ENCODE measurements around the gene AMMECR1L.
A peak's percentile ranks its signal among the peaks of the same experiment; 100 is the strongest.
"Not testable (repeated sequence)": the region's sequence is repeated elsewhere in the genome, so short reads cannot be mapped to it uniquely, and the experiment has no call there.

Gene AMMECR1L

DNA sequence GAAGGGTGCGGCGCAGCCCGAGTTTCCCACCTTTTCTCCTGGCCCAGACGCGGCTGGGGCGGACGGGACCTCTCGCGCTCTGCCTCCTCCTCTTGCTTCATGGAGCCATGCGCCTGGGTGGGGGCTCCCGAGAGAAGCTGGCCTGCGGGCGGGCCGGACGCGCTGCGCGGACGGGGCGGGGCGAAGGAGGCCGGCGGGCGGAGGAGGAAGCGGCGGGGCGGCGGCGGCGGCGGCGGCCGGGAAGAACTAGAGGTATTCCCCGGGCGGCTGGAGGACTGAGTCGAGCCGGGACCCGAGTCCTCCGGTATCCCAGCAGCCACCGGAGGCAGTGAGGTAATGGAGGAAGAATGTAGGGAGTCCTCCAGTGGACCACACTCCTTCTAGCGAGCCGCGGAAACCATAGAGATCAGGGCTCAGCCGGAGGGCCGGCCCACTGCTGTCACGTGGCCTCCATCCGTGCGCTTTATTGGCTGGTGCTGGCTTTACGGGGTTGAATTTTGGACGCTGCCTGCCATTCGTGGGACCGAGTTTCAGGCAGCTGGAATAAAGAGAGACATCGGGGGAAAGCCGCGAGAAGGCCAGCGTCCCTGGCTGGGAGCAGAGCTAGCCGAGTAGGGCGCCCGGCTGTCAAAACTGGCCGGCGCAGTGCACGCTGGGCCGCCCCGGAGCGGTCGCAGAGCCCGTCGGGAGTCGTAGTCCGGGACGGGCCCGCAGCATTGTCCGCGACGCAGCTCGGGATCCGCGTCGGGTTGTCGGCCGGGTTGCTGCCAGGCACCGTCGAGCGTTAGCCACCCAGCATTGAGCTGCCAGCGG is at the start of gene AMMECR1L:
AMMECR1L (minus strand) TSS at position 177 of the 813 bp plus-strand sequence. CDS start 11,722 bp downstream, outside the sequence.
- peak; percentile 27 for DNase-seq

DNA sequence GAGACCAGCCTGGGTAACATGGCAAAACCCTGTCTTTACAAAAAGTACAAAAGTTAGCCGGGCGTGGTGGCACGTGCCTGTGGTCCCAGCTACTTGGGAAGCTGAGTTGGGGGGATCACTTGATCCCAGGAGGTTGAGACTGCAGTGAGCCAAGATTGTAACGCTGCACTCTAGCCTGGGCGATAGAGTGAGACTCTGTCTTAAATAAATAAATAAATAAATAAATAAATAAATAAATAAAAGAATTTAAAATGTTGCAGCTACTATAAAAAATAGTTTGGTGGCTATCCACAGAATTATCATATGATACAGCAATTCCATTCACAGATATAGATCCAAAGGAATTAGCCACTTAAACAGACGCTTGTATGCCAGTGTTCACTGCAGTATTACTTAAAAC is 49.6 kb upstream of the AMMECR1L start:
- DNase-seq = no peak

DNA sequence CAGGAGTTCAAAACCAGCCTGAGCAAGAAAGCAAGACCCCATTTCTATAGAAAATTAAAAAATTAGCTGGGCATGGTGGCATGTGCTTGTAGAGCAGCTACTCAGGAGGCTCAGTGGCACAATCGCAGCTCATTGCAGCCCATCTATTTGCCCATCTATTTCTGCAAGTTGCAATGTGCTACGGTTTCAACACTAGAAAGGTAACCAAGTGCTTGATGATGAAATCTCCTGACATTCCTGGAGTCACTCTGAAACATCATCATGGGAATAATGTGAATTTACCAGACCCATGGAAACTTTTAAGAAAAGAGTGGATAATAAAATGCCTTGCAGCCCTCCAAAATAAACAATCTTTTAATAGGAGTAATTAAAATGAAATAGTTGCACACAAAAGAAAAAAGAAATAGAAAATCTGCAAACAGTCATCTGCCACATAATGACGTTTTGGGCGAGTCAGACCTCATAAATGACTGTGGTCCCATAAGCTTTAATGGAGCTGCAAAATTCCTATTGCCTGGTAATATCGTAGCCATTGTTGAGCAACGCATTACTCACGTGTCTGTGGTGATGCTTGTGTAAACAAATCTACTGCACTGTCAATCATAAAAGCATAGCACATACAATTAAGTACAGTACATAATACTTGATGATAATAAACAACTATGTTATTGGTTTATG is 46.6 kb upstream of the AMMECR1L start:
- peak; percentile 18 for DNase-seq

DNA sequence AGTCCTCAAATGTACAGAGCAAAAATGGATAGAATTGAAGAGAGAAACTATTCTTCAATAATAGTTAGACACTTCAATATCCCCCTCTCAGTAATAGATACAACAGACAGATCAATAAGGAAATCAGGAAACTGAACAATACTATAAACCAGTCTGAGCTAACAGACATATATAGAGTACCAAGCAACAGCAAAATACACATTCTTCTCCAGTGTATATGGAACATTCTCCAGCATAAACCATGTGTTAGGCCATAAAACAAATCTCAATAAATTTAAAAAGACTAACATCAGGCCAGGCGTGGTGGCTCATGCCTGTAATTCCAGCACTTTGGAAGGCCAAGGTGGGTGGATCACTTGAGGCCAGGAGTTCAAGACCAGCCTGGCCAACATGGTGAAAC is 43.7 kb upstream of the AMMECR1L start:
- DNase-seq = no peak

DNA sequence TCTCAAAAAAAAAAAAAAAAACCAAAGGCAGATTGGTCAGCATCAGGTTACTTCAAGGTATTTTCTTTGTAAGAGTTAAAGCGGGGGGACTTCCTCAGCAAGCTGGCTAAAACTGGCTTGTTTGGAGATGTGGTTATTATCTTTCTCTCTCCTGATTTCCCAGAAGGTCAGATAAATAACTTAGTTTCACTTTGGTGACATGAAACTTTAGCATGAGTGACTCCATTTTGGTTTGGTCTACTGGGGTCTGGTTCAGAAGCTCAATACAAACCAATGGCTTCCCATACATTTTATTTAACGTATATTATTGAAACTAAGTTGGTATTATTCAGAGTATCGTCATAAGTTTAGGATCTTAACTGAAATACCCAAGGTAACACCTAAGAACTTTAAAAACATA is 41.6 kb upstream of the AMMECR1L start:
- no peak for DNase-seq

DNA sequence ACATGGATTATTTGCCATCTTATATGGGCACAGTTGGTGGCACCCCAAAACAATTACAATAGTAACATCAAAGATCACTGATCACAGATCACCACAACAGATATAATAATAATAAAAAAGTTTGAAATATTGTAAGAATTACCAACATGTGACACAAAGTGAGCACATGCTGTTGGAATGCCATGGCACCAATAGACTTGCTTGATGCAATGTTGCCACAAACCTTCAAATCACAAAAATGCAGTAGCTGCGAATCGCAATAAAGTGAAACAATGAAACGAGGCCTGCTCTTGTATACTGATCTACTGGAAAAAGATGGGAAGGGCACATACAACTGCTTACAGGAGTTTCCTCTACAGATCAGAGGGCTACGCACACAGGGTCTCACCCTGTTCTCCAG is 32.2 kb upstream of the AMMECR1L start:
- no peak for DNase-seq

DNA sequence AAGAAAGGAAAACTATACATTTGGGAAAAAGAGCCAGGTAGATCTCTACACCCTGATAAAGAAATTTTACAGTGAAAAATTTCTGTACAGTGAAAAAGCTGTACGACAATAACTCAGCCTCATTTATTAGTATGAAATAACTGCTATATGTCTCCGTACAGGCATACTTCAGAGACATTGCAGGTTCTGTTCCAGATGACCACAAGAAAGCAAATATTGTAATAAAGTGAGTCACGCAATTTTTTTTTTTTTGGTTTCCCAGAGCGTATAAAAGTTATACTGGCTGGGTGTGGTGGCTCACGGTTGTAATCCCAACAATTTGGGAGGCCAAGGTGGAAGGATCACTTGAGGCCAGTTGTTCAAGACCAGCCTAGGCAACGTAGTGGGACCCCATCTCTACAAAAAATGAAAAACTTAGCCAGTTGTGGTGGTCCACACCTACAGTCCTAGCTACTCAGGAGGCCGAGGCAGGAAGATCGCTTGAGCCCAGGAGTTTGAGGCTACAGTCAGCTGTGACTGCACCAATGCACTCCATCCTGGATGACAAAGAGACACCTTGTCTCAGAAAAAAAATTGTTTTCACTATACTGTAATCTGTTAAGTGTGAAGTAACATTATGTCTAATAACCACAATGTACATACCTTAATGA is 28.2 kb upstream of the AMMECR1L start:
- no peak for DNase-seq

DNA sequence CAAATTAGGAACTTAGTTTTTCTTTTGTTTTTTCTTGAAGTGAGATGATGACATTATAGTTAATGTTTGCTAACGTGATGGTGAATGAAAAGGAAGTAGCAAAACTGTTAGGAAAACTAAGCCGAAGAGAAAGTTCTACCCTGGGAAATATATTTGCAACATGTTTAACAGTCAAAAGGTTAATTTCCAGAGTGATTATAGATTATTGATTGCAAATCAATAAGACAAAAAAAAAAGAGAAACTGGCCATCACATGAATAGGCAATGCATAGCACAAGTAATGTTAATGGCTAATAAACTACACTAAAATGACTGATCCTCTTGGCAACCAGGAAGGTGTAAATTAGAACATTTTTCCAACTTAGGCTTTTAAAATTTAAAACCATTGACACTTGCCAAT is 26.0 kb upstream of the AMMECR1L start:
- DNase-seq = no peak

DNA sequence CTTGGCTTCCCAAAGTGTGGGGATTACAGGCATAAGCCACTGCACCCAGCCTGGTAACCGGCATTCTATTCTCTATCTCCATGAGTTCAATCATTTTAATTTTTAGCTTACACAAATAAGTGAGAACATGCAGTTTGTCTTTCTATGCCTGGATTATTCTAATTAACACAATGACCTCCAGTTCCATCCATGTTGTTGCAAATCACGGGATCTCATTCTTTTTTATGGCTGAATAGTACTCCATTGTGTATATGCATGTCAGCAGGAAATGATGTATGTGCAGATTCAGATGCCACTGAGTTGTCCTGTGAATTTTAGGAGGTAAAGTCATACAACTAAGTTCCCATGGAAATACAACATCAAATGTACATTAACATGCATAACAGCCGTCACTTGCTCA is 24.7 kb upstream of the AMMECR1L start:
- no peak for DNase-seq

DNA sequence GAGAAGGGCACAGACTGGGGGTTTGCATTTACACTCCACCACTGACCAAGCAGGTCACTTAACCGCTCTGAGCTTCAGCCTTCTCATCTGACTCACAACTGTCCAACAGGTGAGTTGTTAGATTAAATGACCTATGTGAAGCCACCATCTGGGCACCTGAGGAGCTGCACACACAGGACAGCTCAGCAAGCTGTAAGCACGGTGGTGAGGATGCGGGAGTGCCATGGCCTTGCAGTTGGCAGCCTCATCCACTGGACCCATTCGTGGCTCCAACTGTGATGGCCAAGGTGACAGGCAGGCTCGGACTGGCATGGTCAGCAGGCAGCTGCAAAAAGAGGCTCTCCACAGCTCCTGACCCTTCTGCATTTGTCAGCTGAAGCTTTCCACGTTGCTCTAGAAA is 23.3 kb upstream of the AMMECR1L start:
- no peak for DNase-seq

DNA sequence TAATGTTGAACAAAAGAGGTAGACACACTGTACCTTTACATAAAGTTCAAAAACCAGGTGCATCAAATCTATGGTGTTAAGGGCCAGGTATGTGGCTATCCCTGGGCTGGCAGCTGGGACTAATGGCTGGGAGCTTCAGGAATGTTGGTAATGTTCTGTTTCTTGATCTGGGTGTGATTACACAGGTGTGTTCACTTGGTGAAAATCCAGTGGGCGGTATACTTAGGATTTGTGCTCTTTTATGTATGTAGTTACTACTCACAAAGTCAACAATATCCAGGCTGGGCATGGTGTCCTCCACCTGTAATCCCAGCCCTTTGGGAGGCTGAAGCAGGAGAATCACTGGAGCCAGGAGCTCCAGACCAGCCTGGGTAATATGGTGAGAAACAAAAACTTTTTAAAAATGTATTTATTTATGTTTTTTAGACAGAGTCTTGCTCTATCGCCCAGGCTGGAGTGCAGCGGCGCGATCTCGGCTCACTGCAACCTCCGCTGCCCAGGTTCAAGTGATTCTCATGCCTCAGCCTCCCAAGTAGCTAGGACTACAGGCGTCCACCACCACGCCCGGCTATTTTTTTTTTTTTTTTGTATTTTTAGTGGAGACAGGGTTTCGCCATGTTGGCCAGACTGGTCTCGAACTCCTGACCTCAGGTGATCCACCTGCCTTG is 22.1 kb upstream of the AMMECR1L start:
- DNase-seq = not testable (repeated sequence)

DNA sequence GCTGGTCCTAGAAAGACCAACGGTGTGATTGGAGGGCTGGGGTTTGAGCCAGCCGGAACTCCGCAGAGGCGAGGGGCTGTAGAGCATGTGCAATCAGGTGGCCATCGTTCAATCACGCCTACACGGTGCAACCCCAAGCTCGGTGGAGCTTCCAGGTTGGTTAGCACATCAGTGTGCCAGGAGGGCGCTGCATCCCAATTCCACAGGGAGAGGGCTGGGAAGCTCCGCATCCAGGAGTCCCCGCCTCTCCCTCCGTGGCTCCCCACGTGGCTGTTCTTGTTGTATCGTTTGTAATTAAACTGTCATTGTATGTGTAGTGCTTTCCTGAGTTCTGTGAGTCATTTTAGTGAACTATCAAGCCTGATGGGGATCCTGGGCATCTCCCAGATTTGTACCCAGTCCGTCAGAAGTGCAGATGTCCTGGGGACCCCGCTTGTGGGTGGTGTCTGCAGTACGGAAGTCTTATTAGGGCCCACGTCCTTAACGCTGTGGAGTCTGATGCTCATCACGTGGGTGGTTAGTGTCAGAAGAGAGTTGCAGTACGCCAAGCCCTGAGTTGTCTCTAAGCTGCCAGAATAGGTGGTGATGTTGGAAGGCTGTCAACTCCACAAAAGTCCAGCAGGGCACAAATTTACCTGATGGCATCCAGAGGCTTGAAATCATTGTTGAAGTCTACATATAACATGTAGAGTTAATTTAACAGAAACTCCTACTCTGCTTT is 20.6 kb upstream of the AMMECR1L start:
- no peak for DNase-seq

DNA sequence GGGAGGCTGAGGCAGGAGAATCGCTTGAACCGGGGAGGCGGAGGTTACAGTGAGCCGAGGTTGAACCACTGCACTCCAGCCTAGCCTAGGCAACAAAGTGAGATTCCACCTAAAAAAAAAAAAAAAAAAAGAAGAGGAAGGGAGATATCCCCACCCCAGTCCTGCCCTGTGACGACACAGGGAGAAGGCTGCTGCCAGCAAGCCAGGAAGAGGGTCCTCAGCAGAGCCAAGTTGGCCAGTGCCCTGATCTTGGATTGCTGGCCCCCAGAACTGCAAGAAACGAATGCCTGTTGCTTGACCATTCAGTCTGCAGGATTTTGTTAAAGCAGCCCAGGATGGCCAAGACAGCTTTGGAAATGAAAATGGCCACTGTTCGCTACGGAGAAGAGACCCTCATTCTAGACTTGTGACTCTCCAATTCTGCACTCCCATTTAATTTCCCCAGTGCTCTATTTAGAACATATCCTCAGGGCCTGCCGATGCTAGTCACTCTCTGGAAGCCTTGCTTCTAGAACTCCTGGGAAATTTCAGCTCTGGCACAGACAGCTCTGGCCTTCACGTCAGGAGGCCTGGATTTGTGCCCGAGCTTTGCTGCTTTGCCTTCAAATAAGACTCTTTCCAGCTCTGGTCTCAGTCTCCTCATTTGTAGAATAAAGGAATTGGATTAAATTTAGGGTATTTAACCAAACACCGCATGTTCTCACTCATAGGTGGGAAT is 15.7 kb upstream of the AMMECR1L start:
- no peak for DNase-seq

DNA sequence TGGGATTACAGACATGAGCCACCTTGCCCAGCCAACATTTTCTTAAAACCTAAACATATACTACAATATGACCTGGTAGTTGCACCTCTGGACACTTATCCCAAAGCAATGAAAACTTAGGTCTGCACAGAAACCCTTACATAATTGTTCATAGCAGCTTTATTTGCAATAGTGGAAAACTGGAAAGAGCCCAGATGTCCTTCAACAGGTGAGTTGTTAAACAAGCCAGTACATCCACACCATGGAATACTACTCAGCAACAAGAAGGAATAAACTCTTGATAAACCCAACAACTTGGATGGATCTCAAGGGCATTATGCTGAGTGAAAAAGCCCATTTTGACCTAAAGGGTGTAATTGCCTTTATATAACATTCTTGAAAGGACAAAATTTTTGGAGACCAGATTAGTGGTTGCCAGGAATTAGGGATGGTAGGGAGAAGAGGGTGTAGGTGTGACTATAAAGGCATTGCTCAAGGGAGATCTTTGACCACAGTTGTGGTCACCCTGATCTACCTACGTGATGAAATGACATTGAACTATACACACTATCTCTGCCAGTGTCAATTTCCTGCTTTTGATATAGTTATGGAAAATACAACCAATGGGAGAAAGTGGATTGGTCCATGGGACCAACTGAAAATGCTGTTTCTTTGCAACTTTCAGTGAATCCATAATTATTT is 11.9 kb upstream of the AMMECR1L start:
- no peak for DNase-seq

DNA sequence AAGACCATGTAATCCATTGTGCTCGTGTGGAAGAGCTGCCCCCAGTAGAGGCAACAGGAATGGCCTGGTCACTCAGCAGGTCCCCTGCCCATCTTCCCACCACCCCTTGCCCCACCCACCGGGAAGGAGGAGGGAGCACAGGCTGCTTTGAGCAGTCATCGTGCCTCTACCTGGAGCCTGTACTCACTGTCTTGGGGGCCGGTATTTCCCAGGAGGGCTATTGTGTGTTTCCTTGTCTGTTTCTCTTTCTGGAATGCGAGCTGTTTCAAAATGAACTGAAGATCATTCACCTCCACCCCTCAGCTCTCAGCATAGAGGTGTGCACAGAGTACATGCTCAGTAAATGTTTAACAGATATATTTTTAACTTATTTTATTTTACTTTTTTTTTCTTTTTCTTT is 7.7 kb upstream of the AMMECR1L start:
- DNase-seq = no peak

DNA sequence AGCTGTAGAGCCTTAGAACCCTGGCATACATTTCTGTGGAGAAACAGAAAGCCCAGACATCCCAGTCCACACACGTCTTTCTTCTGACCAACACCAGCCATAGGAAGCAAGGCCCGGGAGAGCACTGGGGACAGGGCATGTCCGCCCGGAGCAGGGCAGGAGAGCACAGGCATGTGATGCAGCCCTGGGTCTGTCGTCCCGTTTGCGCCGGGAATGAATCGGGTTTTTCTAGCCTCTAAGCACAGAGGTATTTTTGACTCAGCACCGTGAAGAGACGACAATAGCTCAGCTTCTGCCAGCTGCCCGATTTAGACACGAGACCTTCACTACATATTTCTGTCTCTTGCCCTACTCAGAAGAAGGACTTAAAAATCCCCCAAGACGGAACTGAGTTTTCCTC is 7.3 kb upstream of the AMMECR1L start:
- DNase-seq = no peak

DNA sequence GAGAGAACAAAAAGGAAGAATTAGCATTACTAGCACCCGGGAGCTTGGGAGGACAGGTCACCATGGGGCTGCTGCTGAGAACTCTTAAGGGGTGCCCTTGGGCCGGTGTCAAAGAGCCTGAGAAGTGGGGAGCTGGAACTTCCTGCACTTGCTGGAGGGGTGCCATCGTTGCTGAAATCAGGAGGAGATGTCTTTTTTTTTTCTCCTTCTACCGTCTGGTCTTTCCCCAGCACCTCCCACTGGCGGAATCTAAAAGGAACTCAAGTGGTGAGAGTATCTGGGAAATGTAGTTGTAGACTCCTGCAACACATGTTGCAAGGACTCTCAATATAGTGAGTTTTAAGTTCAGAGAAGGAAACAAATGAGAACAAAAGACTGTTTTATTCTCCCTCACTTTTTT is 6.1 kb upstream of the AMMECR1L start:
- no peak for DNase-seq

DNA sequence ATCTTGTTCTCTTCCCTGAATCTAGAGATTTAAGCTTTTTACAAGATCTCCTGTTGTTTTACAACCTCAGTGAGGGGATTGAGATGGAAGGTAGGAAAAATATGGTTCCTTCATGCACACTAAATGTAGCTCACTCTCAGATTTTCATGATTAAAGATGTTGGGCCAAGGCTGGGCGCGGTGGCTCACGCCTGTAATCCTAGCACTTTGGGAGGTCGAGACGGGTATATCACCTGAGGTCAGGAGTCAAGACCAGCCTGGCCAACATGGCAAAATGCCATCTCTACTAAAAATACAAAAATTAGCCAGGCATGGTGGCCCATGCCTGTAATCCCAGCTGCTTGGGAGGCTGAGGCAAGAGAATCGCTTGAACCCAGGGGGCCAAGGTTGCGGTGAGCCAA is 5.0 kb upstream of the AMMECR1L start:
- not testable (repeated sequence) for DNase-seq

DNA sequence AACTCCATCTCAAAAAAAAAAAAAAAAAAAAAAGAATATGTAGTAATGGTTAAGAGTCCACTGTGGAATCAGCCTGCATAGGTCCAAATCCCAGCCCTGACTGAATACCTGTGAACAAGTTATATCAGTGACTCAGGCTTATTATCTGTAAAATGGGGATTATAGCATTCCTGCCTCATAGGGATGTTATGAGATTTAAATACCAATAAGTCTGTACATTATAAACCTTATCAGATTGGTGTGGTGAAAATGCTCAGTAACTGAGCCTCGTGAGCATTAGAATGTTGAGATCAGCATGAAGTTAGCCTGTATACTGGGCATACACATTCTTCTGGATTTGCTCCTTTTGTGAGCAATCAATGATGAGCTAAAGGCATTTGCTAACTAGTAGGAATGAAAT is 3.0 kb upstream of the AMMECR1L start:
- no peak for DNase-seq

DNA sequence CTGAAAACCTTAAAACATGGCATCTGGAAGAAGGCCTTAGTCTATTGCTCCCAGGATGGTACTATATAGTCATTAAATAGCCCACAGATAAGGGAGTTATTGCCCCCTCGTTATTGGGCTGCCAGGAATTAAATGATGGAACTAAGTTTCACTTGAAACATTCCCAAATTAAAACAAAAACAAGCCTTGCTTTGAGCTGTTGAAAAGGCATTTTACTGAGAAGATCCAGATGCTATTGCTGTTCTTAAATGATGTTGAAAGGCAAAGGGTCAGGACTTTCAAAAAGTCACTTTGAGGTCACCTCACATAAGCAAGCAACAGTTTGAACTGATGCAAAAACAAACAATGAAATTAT is 2.0 kb upstream of the AMMECR1L start:
- DNase-seq = no peak

DNA sequence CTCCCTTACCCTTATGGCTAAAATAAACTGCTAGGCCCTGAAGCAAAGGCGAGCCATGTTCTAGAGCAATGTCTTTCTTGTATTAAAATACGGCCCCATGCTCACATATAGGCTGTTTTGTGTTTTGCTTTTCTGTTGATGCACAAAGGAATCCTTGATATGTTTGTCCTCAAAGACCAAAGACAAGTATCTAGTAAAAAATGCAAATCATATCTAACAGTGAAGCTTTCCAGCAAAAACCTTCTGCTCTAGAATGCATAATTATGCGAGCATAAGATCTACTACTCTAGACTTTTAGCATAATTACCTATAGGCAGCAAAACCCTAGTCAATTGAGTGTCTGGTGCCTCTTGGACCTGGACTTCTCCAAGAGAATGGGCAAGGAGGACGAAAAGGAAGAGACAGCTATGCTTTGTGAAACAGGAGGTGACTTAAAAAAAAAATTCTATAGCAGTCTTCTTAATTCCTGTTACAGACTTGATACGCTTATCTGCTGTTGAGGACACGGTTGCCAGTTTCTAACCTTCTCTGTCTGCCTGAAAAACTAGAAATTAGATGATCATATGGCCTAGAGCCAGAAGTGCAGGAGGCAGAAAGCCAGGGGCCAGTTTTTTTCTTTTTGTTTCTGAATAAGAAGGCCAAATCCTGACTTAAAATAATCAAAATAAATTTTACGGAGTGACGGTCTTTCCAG is 1.5 kb upstream of the AMMECR1L start:
- peak; percentile 4 for DNase-seq

Data from kidney glomerular epithelial cell (primary cell).